H1 (cell line): ENCODE results near the gene KCNQ1. TPM values are rescaled to one million over a fixed set of nuclear protein-coding genes. Genes with fewer than 3 reads are reported as not detected.

ENCODE experiments used
- CTCF ChIA-PET: fragments of 300-600 bp; sonication (Branson Sonifier 250); formaldehyde crosslinking; loops from one replicate; lab custom pipeline; 2021; ENCODE audit not compliant: partially characterized antibody; lab: Charles Lee
- POLR2A ChIA-PET: fragments of 300-600 bp; sonication (Branson Sonifier 250); formaldehyde crosslinking; loops from one replicate; lab custom pipeline; 2021; ENCODE audit warnings: inconsistent platforms; ENCODE audit not compliant: partially characterized antibody; lab: Charles Lee
- DNase-seq, 2 experiments: peaks; one replicate each; pipeline versions ENCODE4 v3.0.0 to v3.0.0-alpha.2; 2010 to 2022; ENCODE audit warnings: low spot score in 2 of 2, low read depth in 1 of 2, mixed read lengths in 1 of 2
- FAIRE-seq: peaks from 2 replicates; lab custom pipeline; 2011; peaks lifted over from hg19 to GRCh38; lab: Jason Lieb, UNC
- H2AFZ ChIP-seq: 2 replicates; pipeline ENCODE4 v1.8.1; 2012; ENCODE audit warnings: low read length, inconsistent platforms
- H2AK5ac ChIP-seq: 2 replicates; pipeline ENCODE4 v1.6.1; 2013; ENCODE audit warnings: low read depth, low read length
- H2BK120ac ChIP-seq: replicated peaks from 2 replicates; pipeline ENCODE3; 2013; ENCODE audit warnings: low read depth, low read length, inconsistent platforms
- H2BK12ac ChIP-seq: 2 replicates; pipeline ENCODE4 v1.6.1; 2013; ENCODE audit warnings: low read depth, low read length
- H2BK15ac ChIP-seq: 2 replicates; pipeline ENCODE4 v1.6.1; 2013; ENCODE audit warnings: low read length
- H2BK20ac ChIP-seq: 2 replicates; pipeline ENCODE4 v1.6.1; 2013; ENCODE audit warnings: low read length
- H2BK5ac ChIP-seq: 2 replicates; pipeline ENCODE4 v1.6.1; 2013; ENCODE audit warnings: low read depth, low read length
- H3K14ac ChIP-seq: 2 replicates; pipeline ENCODE4 v1.6.1; 2013; ENCODE audit warnings: inconsistent platforms; ENCODE audit not compliant: insufficient read length
- H3K18ac ChIP-seq: 2 replicates; pipeline ENCODE4 v1.6.1; 2013; ENCODE audit warnings: low read length; ENCODE audit errors: extremely low read depth
- H3K23ac ChIP-seq: 2 replicates; pipeline ENCODE4 v1.6.1; 2013; ENCODE audit warnings: inconsistent platforms; ENCODE audit not compliant: insufficient read length
- H3K23me2 ChIP-seq: 2 replicates; pipeline ENCODE4 v1.6.1; 2013; ENCODE audit warnings: low read depth, low read length
- H3K27ac ChIP-seq: 2 replicates; pipeline ENCODE4 v1.6.1; 2011; ENCODE audit warnings: low read depth, low read length, inconsistent platforms
- H3K27me3 ChIP-seq, 4 experiments: replicated peaks in 1 of 4; 1 replicate in 1 of 4; 2 replicates in 3 of 4; pipeline versions ENCODE4 v1.6.1 to v1.8.1; 2011 to 2013; ENCODE audit warnings: low read length in 3 of 4, mild to moderate bottlenecking in 3 of 4, inconsistent platforms in 2 of 4, mixed read lengths in 2 of 4, moderate library complexity in 1 of 4; ENCODE audit not compliant: control insufficient read depth in 3 of 4, insufficient read depth in 3 of 4; ENCODE audit errors: extremely low read depth in 1 of 4
- H3K36me3 ChIP-seq, 4 experiments: 2 replicates each; pipeline versions ENCODE4 v1.6.1 to v1.8.1; 2011 to 2013; ENCODE audit warnings: mild to moderate bottlenecking in 4 of 4, low read length in 3 of 4, moderate library complexity in 2 of 4, control low read depth in 1 of 4, inconsistent platforms in 1 of 4; ENCODE audit not compliant: insufficient read depth in 4 of 4, control insufficient read depth in 2 of 4
- H3K4ac ChIP-seq: replicated peaks from 2 replicates; pipeline ENCODE3; 2013; ENCODE audit warnings: low read length, low read depth, mixed read lengths, inconsistent platforms; ENCODE audit not compliant: insufficient read length
- H3K4me1 ChIP-seq, 4 experiments: replicated peaks in 1 of 4; 1 replicate in 1 of 4; 2 replicates in 3 of 4; pipeline versions ENCODE4 v1.6.1 to v1.8.1; 2011 to 2013; ENCODE audit warnings: low read length in 3 of 4, inconsistent platforms in 2 of 4, mixed read lengths in 1 of 4; ENCODE audit not compliant: insufficient read depth in 4 of 4, control insufficient read depth in 3 of 4
- H3K4me2 ChIP-seq, 2 experiments: 2 replicates each; pipeline versions ENCODE4 v1.6.1 to v1.8.1; 2011 to 2013; ENCODE audit warnings: low read depth in 2 of 2, low read length in 2 of 2, control low read depth in 1 of 2, inconsistent platforms in 1 of 2, mild to moderate bottlenecking in 1 of 2; ENCODE audit not compliant: insufficient read depth in 1 of 2
- H3K4me3 ChIP-seq, 4 experiments: fragments of 200-600, 300-600 bp in 1 of 4; sonication (generic), shearing (Covaris generic), sonication (Bioruptor Twin) in 1 of 4; 2 replicates each; pipeline versions ENCODE4 v1.5.1 to v1.8.1; 2011 to 2016; ENCODE audit warnings: low read length in 4 of 4, low read depth in 3 of 4, control low read depth in 2 of 4, inconsistent platforms in 2 of 4, mild to moderate bottlenecking in 2 of 4, mixed read lengths in 1 of 4, moderate library complexity in 1 of 4; ENCODE audit not compliant: insufficient read depth in 2 of 4; ENCODE audit errors: extremely low read depth in 1 of 4
- H3K56ac ChIP-seq: replicated peaks from 2 replicates; pipeline ENCODE3; 2013; ENCODE audit warnings: low read depth, mild to moderate bottlenecking, mixed read lengths, low read length, inconsistent platforms; ENCODE audit not compliant: insufficient read length
- H3K79me1 ChIP-seq: 2 replicates; pipeline ENCODE4 v1.6.1; 2013; ENCODE audit warnings: low read depth, low read length, control low read depth
- H3K79me2 ChIP-seq, 2 experiments: 2 replicates each; pipeline versions ENCODE4 v1.6.1 to v1.8.1; 2012 to 2013; ENCODE audit warnings: low read length in 2 of 2, mild to moderate bottlenecking in 2 of 2, inconsistent platforms in 1 of 2; ENCODE audit not compliant: insufficient read depth in 2 of 2, control insufficient read depth in 1 of 2
- H3K9ac ChIP-seq, 4 experiments: replicated peaks in 1 of 4; 1 replicate in 1 of 4; 2 replicates in 3 of 4; pipeline versions ENCODE4 v1.6.1 to v1.8.1; 2011 to 2013; ENCODE audit warnings: low read depth in 3 of 4, low read length in 3 of 4, control low read depth in 2 of 4, mild to moderate bottlenecking in 2 of 4, moderate library complexity in 2 of 4, inconsistent platforms in 1 of 4; ENCODE audit errors: extremely low read depth in 1 of 4
- H3K9me3 ChIP-seq, 2 experiments: 2 replicates each; pipeline versions ENCODE4 v1.6.1 to v1.8.1; 2012 to 2013; ENCODE audit warnings: mild to moderate bottlenecking in 2 of 2, moderate library complexity in 2 of 2, control low read depth in 1 of 2, inconsistent platforms in 1 of 2, low read depth in 1 of 2, low read length in 1 of 2, mixed read lengths in 1 of 2; ENCODE audit not compliant: insufficient read depth in 2 of 2
- H4K20me1 ChIP-seq, 2 experiments: replicated peaks in 1 of 2; 2 replicates each; pipeline versions ENCODE3 to v1.8.1; 2011 to 2013; ENCODE audit warnings: inconsistent platforms in 2 of 2, low read length in 2 of 2, mild to moderate bottlenecking in 1 of 2; ENCODE audit not compliant: insufficient read depth in 2 of 2, control insufficient read depth in 1 of 2
- H4K5ac ChIP-seq: 2 replicates; pipeline ENCODE4 v1.6.1; 2013; ENCODE audit warnings: low read length, low read depth, mixed read lengths, inconsistent platforms; ENCODE audit not compliant: insufficient read length
- H4K8ac ChIP-seq: 2 replicates; pipeline ENCODE4 v1.8.0; 2013; ENCODE audit warnings: mild to moderate bottlenecking, moderate library complexity, low read length, inconsistent platforms; ENCODE audit not compliant: insufficient read depth; ENCODE audit errors: extremely low read depth
- H4K91ac ChIP-seq: replicated peaks from 2 replicates; pipeline ENCODE3; 2013; ENCODE audit warnings: low read length, mixed read lengths, inconsistent platforms; ENCODE audit not compliant: insufficient read length
- CEBPB ChIP-seq: IDR thresholded peaks from 2 replicates; pipeline ENCODE4 v1.6.1; 2012; ENCODE audit warnings: low read depth, low read length
- POLR2A ChIP-seq, 2 experiments: IDR thresholded peaks; 1 replicate in 1 of 2; 2 replicates in 1 of 2; pipeline ENCODE4 v1.6.1; 2011; ENCODE audit warnings: low read depth in 2 of 2, low read length in 2 of 2, mild to moderate bottlenecking in 2 of 2; ENCODE audit errors: control extremely low read depth in 1 of 2
- POLR2AphosphoS5 ChIP-seq: IDR thresholded peaks from 2 replicates; pipeline ENCODE4 v1.6.1; 2011; ENCODE audit warnings: low read depth, low read length
- POU5F1 ChIP-seq: IDR thresholded peaks from 2 replicates; pipeline ENCODE4 v1.6.1; 2011; ENCODE audit warnings: low read depth, mild to moderate bottlenecking, low read length, moderate library complexity
- SIRT6 ChIP-seq: IDR thresholded peaks from one replicate; pipeline ENCODE4 v1.7.1; 2012; ENCODE audit warnings: low read length, inconsistent platforms
- WGBS, 2 experiments: shearing (Covaris generic) in 1 of 2; methylation state at CpG; one replicate each; pipeline versions ENCODE4 v1.1.6 to v1.1.7; 2013 to 2015; ENCODE audit warnings: low lambda C conversion rate in 2 of 2, mixed read lengths in 2 of 2, inconsistent platforms in 1 of 2, low coverage in 1 of 2, missing lambda C conversion rate in 1 of 2; ENCODE audit not compliant: insufficient replicate concordance in 2 of 2, insufficient coverage in 1 of 2, insufficient read length in 1 of 2; ENCODE audit errors: extremely low coverage in 1 of 2, missing lambda C conversion rate in 1 of 2; 5-methylcytosine and 5-hydroxymethylcytosine counted together
- polyA plus RNA-seq, 7 experiments: library from polyadenylated mRNA; depleted of rRNA in 3 of 7; stranded (reverse) in 5 of 7; unstranded in 2 of 7; fragments of >200 nt in 5 of 7; fragments of 200-250 nt in 2 of 7; gene quantifications; 1 replicate in 5 of 7; 2 replicates in 1 of 7; 4 replicates in 1 of 7; pipeline versions ENCODE4 v1.2.1 to v1.2.3, GENCODE V29; 2011 to 2013; ENCODE audit warnings: missing spikeins in 2 of 7, mixed read lengths in 2 of 7
- total RNA-seq: library from RNA; stranded (reverse); fragmentation: NEBNext Ultra II Directional; extraction: Animal tissue kit (Norgen Biotek cat#: 25700); gene quantifications from 2 replicates; pipeline ENCODE4 v1.2.1, GENCODE V29; 2021

KCNQ1 gene
- total and polyA plus RNA-seq, 2 of the 8 experiments (the other 6 are each of a cell fraction or from before 2014, with no cell fraction given), result 1.9 to 2.0 TPM

DNA sequence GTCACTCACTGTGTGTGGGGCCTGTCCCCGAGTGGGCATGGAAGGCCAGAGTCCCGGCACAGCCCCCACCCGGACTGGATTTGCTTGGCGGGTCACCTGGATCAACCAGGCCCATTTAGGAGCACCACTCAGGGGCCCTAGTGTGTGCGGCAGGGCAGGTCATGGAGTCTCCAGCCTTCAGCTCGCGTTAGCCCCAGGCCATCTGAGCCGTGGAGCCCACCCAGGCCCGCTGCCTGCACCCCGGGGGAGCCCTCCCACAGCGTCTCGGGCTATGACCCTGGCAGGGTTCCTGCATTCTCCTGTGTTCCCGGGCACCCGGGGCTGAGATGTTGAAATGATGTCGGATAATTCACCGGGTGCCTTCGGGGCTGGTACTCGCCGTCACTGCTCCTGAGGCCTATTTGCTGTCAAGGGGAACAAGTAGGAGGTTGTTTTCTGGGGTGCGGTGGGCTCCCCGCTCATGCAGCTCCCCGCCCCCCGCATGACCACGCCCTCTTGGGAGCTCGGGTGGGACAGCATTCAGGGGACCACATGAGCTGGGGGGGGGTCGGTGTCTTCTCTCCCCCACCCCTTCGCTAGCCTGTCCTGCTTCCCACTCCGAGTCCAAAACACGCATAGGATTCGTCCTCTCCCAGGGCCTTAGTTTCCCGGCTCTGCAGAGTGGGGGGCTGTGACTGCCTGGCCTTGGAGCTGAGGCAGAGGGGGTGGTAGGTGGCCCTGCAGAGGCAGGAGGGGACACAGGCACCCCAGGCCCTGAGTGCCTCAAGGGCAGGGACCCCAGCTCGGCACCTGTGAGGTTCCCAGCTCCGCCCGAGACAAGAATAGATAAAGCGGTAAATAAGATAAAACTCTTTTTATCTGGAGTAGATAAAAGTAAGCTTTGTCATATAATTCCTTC is 77.2 kb downstream of the KCNQ1 start:
- H3K4ac ChIP-seq, result no peak overlapping the region
- no peak overlapping the region for H3K18ac ChIP-seq
- no peak overlapping the region for H3K14ac ChIP-seq
- H2BK20ac ChIP-seq, result no peak overlapping the region
- no peak overlapping the region for H2BK5ac ChIP-seq
- no peak overlapping the region for H3K23ac ChIP-seq
- no peak overlapping the region for H3K9ac ChIP-seq
- no peak overlapping the region for H2BK12ac ChIP-seq
- H4K91ac ChIP-seq, result no peak overlapping the region
- no peak overlapping the region for H2AK5ac ChIP-seq
- no peak overlapping the region for H4K8ac ChIP-seq
- POLR2A ChIA-PET, result no interaction called here
- H4K5ac ChIP-seq, result no peak overlapping the region
- no peaks in the 10 kb centered on the region for H4K20me1 ChIP-seq
- H3K79me1 ChIP-seq, result no peaks in the 10 kb centered on the region
- H3K27me3 ChIP-seq, result peaks cover 0 to 23% (median 4%) of the 10 kb centered on the region in 4 experiments; a peak in 3 of 7 replicates
- no peaks in the 10 kb centered on the region for H3K9me3 ChIP-seq
- no peak overlapping the region for H3K56ac ChIP-seq
- no peak overlapping the region for H3K27ac ChIP-seq
- no peak overlapping the region for H2BK120ac ChIP-seq
- TF ChIP-seq POLR2AphosphoS5 (no peak), SIRT6 (no peak), POLR2A (IDR thresholded peaks at IDR 0.05; ENCODE audit: control extremely low read depth in 1 of 2, low read depth in 2 of 2, low read length in 2 of 2) (no peak), POU5F1 (no peak), CEBPB (no peak)
- DNase-seq, result no peak
- no peak for FAIRE-seq
- peaks cover 0 to 2% (median 0%) of the 10 kb centered on the region in 4 experiments; a peak in 3 of 7 replicates for H3K4me1 ChIP-seq
- 90% methylated on average over 29 of the region's 35 CpGs; no CpG with 5 or more reads in 1 of the 2 experiments for WGBS, 2 experiments
- no peak overlapping the region for H2AFZ ChIP-seq
- CTCF ChIA-PET, result interaction anchor here (0.8 to 7.3 kb wide), 6 partner anchors 10 to 370 kb away, joined by 3 to 50 read pairs (median 4); no protein-coding TSS in a partner anchor
- no peaks in the 10 kb centered on the region for H3K79me2 ChIP-seq
- no peak overlapping the region for H3K4me2 ChIP-seq
- no peaks in the 10 kb centered on the region for H3K23me2 ChIP-seq
- H3K4me3 ChIP-seq, result no peak overlapping the region
- no peaks in the 10 kb centered on the region for H3K36me3 ChIP-seq
- H2BK15ac ChIP-seq, result no peak overlapping the region
